Fibroblast of villous mesenchyme (primary cell): ENCODE data around the gene FKBP3. TPM values are rescaled to one million over a fixed set of nuclear protein-coding genes. Genes with fewer than 3 reads are reported as not detected.

Source experiments
- DNase-seq: peaks from one replicate; pipeline ENCODE4 v3.0.0-alpha.2; 2010; ENCODE audit warnings: low read depth
- H3K4me3 ChIP-seq: 2 replicates; pipeline ENCODE4 v1.5.1; 2011; ENCODE audit warnings: low read depth, mild to moderate bottlenecking, low read length
- CTCF ChIP-seq: IDR thresholded peaks from 2 replicates; pipeline ENCODE4 v1.5.1; 2012; ENCODE audit warnings: low read depth, mild to moderate bottlenecking, low read length; ENCODE audit not compliant: insufficient read depth
- total RNA-seq: library from RNA; depleted of rRNA; stranded (reverse); fragments of >200 nt; gene quantifications from 2 replicates; pipeline ENCODE4 v1.2.3, GENCODE V29; 2012

FKBP3 gene
- total RNA-seq, 1 donor, result 30.7 TPM

GRCh38 chr14:45135156-45135555, 875 bp upstream of the FKBP3 start:
- no peak for TF ChIP-seq CTCF
- DNase-seq, result peak; percentile 42
- H3K4me3 ChIP-seq, result peak overlapping the region; percentile 93

GRCh38 chr14:45133683-45134050, 614 bp downstream of the FKBP3 start:
- peak overlapping the region; percentile 93 for H3K4me3 ChIP-seq
- TF ChIP-seq CTCF, result no peak
- no peak for DNase-seq

- TF ChIP-seq CTCF, result no peak
- DNase-seq, result no peak
- no peak overlapping the region for H3K4me3 ChIP-seq
Measured at GRCh38 chr14:45128963-45129629, 5.2 kb downstream of the FKBP3 start.

GRCh38 chr14:45125754-45126153, 8.5 kb downstream of the FKBP3 start:
- H3K4me3 ChIP-seq, result no peak overlapping the region
- no peak for DNase-seq
- no peak for TF ChIP-seq CTCF

- no peak overlapping the region for H3K4me3 ChIP-seq
- no peak for TF ChIP-seq CTCF
- no peak for DNase-seq
Measured at GRCh38 chr14:45123271-45123670, 11.0 kb downstream of the FKBP3 start.

- TF ChIP-seq CTCF, result no peak
- no peak for DNase-seq
- H3K4me3 ChIP-seq, result no peak overlapping the region
Measured at GRCh38 chr14:45120096-45120495, 14.2 kb downstream of the FKBP3 start.

- TF ChIP-seq CTCF, result no peak
- H3K4me3 ChIP-seq, result no peak overlapping the region
- no peak for DNase-seq
Measured at GRCh38 chr14:45118594-45118993, 15.7 kb downstream of the FKBP3 start.
